CD14-positive monocyte (primary cell): ENCODE measurements around the gene KHDC1L. TPM values are rescaled to one million over a fixed set of nuclear protein-coding genes. Genes with fewer than 3 reads are reported as not detected.

Experiments
- DNase-seq, 3 donors: peaks; one replicate each; pipeline ENCODE4 v3.0.0-alpha.2; 2011 to 2022
- H2AFZ ChIP-seq: 2 replicates; pipeline ENCODE4 v1.6.0; 2012; ENCODE audit warnings: mild to moderate bottlenecking, low read depth, low read length, inconsistent platforms; ENCODE audit not compliant: insufficient read depth, poor library complexity, severe bottlenecking
- H3K27ac ChIP-seq, 2 donors: 1 replicate in 1 of 2; 2 replicates in 1 of 2; pipeline ENCODE4 v1.5.1; 2012 to 2013; ENCODE audit warnings: low read length in 2 of 2, control low read depth in 1 of 2, inconsistent platforms in 1 of 2, low read depth in 1 of 2, mild to moderate bottlenecking in 1 of 2
- H3K27me3 ChIP-seq, 2 donors: one replicate each; pipeline versions ENCODE4 v1.6.0 to v1.6.1; 2011 to 2013; ENCODE audit warnings: low read length in 2 of 2; ENCODE audit not compliant: control insufficient read depth in 2 of 2, insufficient read depth in 2 of 2
- H3K36me3 ChIP-seq, 2 donors: replicated peaks in 1 of 2; 1 replicate in 1 of 2; 2 replicates in 1 of 2; pipeline versions ENCODE4 v1.5.1 to v1.6.1; 2012 to 2013; ENCODE audit warnings: low read length in 2 of 2, control low read depth in 1 of 2, inconsistent platforms in 1 of 2, mild to moderate bottlenecking in 1 of 2; ENCODE audit not compliant: insufficient read depth in 2 of 2, control insufficient read depth in 1 of 2
- H3K4me1 ChIP-seq, 2 donors: 1 replicate in 1 of 2; 2 replicates in 1 of 2; pipeline versions ENCODE4 v1.5.1 to v1.6.1; 2012 to 2013; ENCODE audit warnings: low read length in 2 of 2, control low read depth in 1 of 2, inconsistent platforms in 1 of 2, mild to moderate bottlenecking in 1 of 2, moderate library complexity in 1 of 2; ENCODE audit not compliant: insufficient read depth in 2 of 2, control insufficient read depth in 1 of 2
- H3K4me2 ChIP-seq: replicated peaks from 2 replicates; pipeline ENCODE3; 2012; ENCODE audit warnings: low read length, moderate library complexity, mild to moderate bottlenecking; ENCODE audit not compliant: poor library complexity, severe bottlenecking; ENCODE audit errors: extremely low read depth
- H3K4me3 ChIP-seq, 3 experiments: fragments of 200-600 bp in 1 of 3; sonication (generic) in 1 of 3; replicated peaks in 1 of 3; 1 replicate in 2 of 3; 2 replicates in 1 of 3; pipeline ENCODE4 v1.5.1; 2011 to 2013; ENCODE audit warnings: low read length in 3 of 3, mild to moderate bottlenecking in 3 of 3, control low read depth in 2 of 3, low read depth in 2 of 3, inconsistent platforms in 1 of 3, moderate library complexity in 1 of 3
- H3K79me2 ChIP-seq: 2 replicates; pipeline ENCODE4 v1.6.0; 2012; ENCODE audit warnings: mild to moderate bottlenecking, control low read depth, inconsistent platforms, low read length, moderate library complexity; ENCODE audit not compliant: insufficient read depth
- H3K9ac ChIP-seq: 2 replicates; pipeline ENCODE4 v1.6.0; 2017; ENCODE audit warnings: low read length, mild to moderate bottlenecking; ENCODE audit not compliant: insufficient read depth, poor library complexity, severe bottlenecking
- H3K9me3 ChIP-seq, 2 donors: replicated peaks in 1 of 2; 1 replicate in 1 of 2; 2 replicates in 1 of 2; pipeline versions ENCODE4 v1.5.1 to v1.6.1; 2012 to 2013; ENCODE audit warnings: low read length in 2 of 2, control low read depth in 1 of 2; ENCODE audit not compliant: control insufficient read depth in 1 of 2, insufficient read depth in 1 of 2
- H4K20me1 ChIP-seq: 2 replicates; pipeline ENCODE4 v1.6.0; 2012; ENCODE audit warnings: mild to moderate bottlenecking, low read length, control low read depth, moderate library complexity; ENCODE audit not compliant: insufficient read depth
- H3K27ac Mint-ChIP-seq, 7 donors: one replicate each; pipeline ENCODE4 v1.8.0; 2020; ENCODE audit warnings: mild to moderate bottlenecking in 7 of 7, mixed read lengths in 7 of 7, moderate library complexity in 6 of 7, inconsistent platforms in 2 of 7
- H3K27me3 Mint-ChIP-seq, 3 donors: one replicate each; pipeline ENCODE4 v1.8.0; 2021 to 2022; ENCODE audit warnings: low read depth in 3 of 3, mild to moderate bottlenecking in 3 of 3, mixed read lengths in 3 of 3, moderate library complexity in 3 of 3, inconsistent platforms in 1 of 3
- H3K36me3 Mint-ChIP-seq, 2 donors: one replicate each; pipeline ENCODE4 v1.8.0; 2020; ENCODE audit warnings: mixed read lengths in 2 of 2, inconsistent platforms in 1 of 2, mild to moderate bottlenecking in 1 of 2
- H3K4me1 Mint-ChIP-seq: one replicate; pipeline ENCODE4 v1.8.0; 2020; ENCODE audit warnings: mild to moderate bottlenecking, mixed read lengths
- H3K4me3 Mint-ChIP-seq, 2 donors: one replicate each; pipeline ENCODE4 v1.8.0; 2020; ENCODE audit warnings: mild to moderate bottlenecking in 2 of 2, mixed read lengths in 2 of 2, moderate library complexity in 1 of 2
- H3K9me3 Mint-ChIP-seq, 7 donors: one replicate each; pipeline ENCODE4 v1.8.0; 2020 to 2022; ENCODE audit warnings: mixed read lengths in 7 of 7, mild to moderate bottlenecking in 6 of 7, moderate library complexity in 6 of 7, inconsistent platforms in 2 of 7
- CTCF ChIP-seq: fragments of 200-600 bp; IDR thresholded peaks from one replicate; pipeline ENCODE4 v1.8.0; 2022; ENCODE audit warnings: antibody characterized with exemption, mild to moderate bottlenecking
- WGBS: methylation state at CpG from one replicate; pipeline ENCODE4 v1.1.5; 2013; ENCODE audit warnings: missing lambda C conversion rate; ENCODE audit not compliant: insufficient coverage; 5-methylcytosine and 5-hydroxymethylcytosine counted together
- intact Hi-C, 2 donors: fragments of 100-400 bp; cut with micrococcal nuclease; formaldehyde crosslinking; loops; one replicate each; pipeline versions ENCODE4 v1.15.0 to v1.15.1; 2023
- polyA plus RNA-seq, 3 donors: library from polyadenylated mRNA; depleted of rRNA in 1 of 3; unstranded in 2 of 3; stranded (reverse) in 1 of 3; fragments of 300-500 nt in 2 of 3; fragments of >200 nt in 1 of 3; fragmentation: Illumina TruSeq in 2 of 3; gene quantifications; 1 replicate in 2 of 3; 2 replicates in 1 of 3; pipeline ENCODE4 v1.2.3, GENCODE V29; 2012 to 2021

Gene KHDC1L
- polyA plus RNA-seq, 3 donors: not detected

- TF ChIP-seq CTCF: no peak
- Histone ChIP-seq H3K4me2 (no peak overlapping the region), H3K9ac (no peak overlapping the region), H3K36me3 (no peaks in the 10 kb centered on the region), H3K4me3 (no peak overlapping the region), H3K27me3 (no peaks in the 10 kb centered on the region), H4K20me1 (no peaks in the 10 kb centered on the region), H3K9me3 (no peaks in the 10 kb centered on the region), H3K4me1 (no peaks in the 10 kb centered on the region), H2AFZ (no peak overlapping the region), H3K79me2 (no peaks in the 10 kb centered on the region), H3K27ac (no peak overlapping the region)
- no peak for DNase-seq
- peaks cover 2 to 8% (median 2%) of the 10 kb centered on the region in 3 donors for H3K27me3 Mint-ChIP-seq
- H3K36me3 Mint-ChIP-seq: no peaks in the 10 kb centered on the region
- H3K4me3 Mint-ChIP-seq: no peak overlapping the region
- H3K4me1 Mint-ChIP-seq: no peaks in the 10 kb centered on the region
- intact Hi-C loops: no loop called here
- WGBS: 74% methylated on average over 3 of the region's 5 CpGs
- no peaks in the 10 kb centered on the region for H3K9me3 Mint-ChIP-seq
- no peak overlapping the region for H3K27ac Mint-ChIP-seq
Observed at GRCh38 chr6:73248192-73248903, 23.1 kb upstream of the KHDC1L start.

- 100% methylated on average over 3 of the region's 5 CpGs for WGBS
- Histone ChIP-seq H3K4me3 (no peak overlapping the region), H3K9ac (no peak overlapping the region), H3K79me2 (no peaks in the 10 kb centered on the region), H3K36me3 (no peaks in the 10 kb centered on the region), H3K9me3 (no peaks in the 10 kb centered on the region), H2AFZ (no peak overlapping the region), H4K20me1 (no peaks in the 10 kb centered on the region), H3K4me2 (no peak overlapping the region), H3K27me3 (no peaks in the 10 kb centered on the region), H3K4me1 (no peaks in the 10 kb centered on the region), H3K27ac (no peak overlapping the region)
- no peaks in the 10 kb centered on the region for H3K9me3 Mint-ChIP-seq
- H3K27me3 Mint-ChIP-seq: peaks cover 0 to 2% (median 0%) of the 10 kb centered on the region in 3 donors
- H3K4me1 Mint-ChIP-seq: no peaks in the 10 kb centered on the region
- no peak for TF ChIP-seq CTCF
- H3K27ac Mint-ChIP-seq: peak overlapping the region in 1 of 7 donors; percentile 25
- no peak for DNase-seq
- H3K36me3 Mint-ChIP-seq: no peaks in the 10 kb centered on the region
- intact Hi-C loops: no loop called here
- no peak overlapping the region for H3K4me3 Mint-ChIP-seq
Observed at GRCh38 chr6:73242001-73242400, 16.7 kb upstream of the KHDC1L start.
